ENCODE results near the gene FASN. TPM values are rescaled to one million over a fixed set of nuclear protein-coding genes. Genes with fewer than 3 reads are reported as not detected.

The FASN gene
- polyA plus RNA-seq, 1 of the 3 experiments (the other 2 are of a cell fraction) = 55.1 TPM

DNA sequence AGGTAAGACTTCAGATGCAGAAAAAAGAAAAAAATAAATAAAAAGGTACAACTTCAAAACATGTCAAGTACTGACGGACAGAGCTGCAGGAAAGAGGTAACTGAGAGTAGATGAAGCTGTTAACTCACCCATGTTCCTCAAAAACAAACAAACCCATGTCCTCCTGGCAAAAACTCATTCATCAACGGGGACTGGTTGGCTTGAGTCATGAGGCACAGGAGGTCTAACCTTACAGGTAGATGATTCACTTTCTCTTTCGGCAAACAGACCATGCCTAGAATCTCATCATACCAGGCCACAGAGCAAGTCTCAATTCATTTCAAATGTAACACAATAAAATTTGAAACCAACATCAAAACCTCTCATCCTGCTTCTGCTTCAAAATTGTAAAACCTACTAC, 12.3 kb upstream of the FASN start:
- H4K20me1 ChIP-seq (ENCODE audit: insufficient read depth) = no peaks in the 10 kb centered on the region
- no peak overlapping the region for H3K9ac ChIP-seq
- no peak overlapping the region for H3K4me2 ChIP-seq
- WGBS (ENCODE audit: low lambda C conversion rate) = 91% methylated on average over 3 of the region's 3 CpGs
- H3K27ac ChIP-seq (ENCODE audit: low read depth in 2 of 2, low read length in 1 of 2) = no peak overlapping the region
- no peaks in the 10 kb centered on the region for H3K9me2 ChIP-seq
- H3F3A ChIP-seq (replicated peaks; ENCODE audit: insufficient read depth) = peaks cover 7% of the 10 kb centered on the region
- POLR2A ChIA-PET = no interaction called here
- no peak overlapping the region for H2AFZ ChIP-seq (ENCODE audit: low read depth)
- H3K27me3 ChIP-seq (ENCODE audit: insufficient read depth) = no peaks in the 10 kb centered on the region
- no peak for DNase-seq
- peaks cover 11 to 26% of the 10 kb centered on the region in 2 experiments; a peak in 3 of 4 replicates for H3K4me1 ChIP-seq (ENCODE audit: control insufficient read depth in 1 of 2, insufficient read depth in 2 of 2, low read depth in 1 of 2, low read length in 1 of 2)
- CTCF ChIA-PET = interaction anchor here (2.0 kb wide), 1 partner anchor 80 kb away, joined by 10 read pairs; no protein-coding TSS in a partner anchor
- H3K36me3 ChIP-seq (replicated peaks in 1 of 2; ENCODE audit: control insufficient read depth in 1 of 2, insufficient read depth in 2 of 2, low read length in 1 of 2) = peaks cover 13 to 17% of the 10 kb centered on the region in 2 experiments
- H3K79me2 ChIP-seq (ENCODE audit: insufficient read depth) = no peaks in the 10 kb centered on the region
- H3K9me3 ChIP-seq = no peaks in the 10 kb centered on the region
- no peak overlapping the region for H3K4me3 ChIP-seq (ENCODE audit: low read depth in 2 of 2, low read length in 1 of 2)
- no peak for TF ChIP-seq SMC3 (IDR thresholded peaks at IDR 0.05; ENCODE audit: low read depth, low read length)

DNA sequence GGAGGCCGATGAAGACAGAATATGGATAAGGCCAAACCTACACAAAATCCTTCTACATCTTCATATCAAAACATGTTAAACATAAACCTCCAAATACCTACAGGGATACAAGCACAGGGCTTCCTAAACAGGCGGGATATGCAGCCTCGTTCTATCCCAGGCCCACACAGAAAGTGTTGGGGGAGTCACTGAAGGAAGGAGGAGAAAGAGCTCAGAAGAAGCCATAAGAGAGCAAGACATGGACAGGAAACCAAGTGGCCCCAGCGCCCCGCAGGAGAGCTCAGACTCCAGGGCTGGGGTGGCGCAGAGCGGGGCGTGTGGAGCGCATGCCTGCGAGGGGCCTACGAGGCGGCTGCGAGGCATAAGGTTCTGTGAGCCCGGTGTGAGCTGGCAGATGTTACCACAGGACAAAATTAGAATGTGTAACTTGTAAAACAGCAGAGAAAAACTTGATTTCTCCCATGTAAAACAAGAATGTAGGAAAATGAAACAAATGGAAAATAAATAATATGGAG, 11.0 kb upstream of the FASN start:
- Histone ChIP-seq H3K4me2 (no peak overlapping the region), H3K4me1 (ENCODE audit: control insufficient read depth in 1 of 2, insufficient read depth in 2 of 2, low read depth in 1 of 2, low read length in 1 of 2) (peaks cover 11 to 36% of the 10 kb centered on the region in 2 experiments; a peak in 3 of 4 replicates), H3K79me2 (ENCODE audit: insufficient read depth) (no peaks in the 10 kb centered on the region), H3K27ac (ENCODE audit: low read depth in 2 of 2, low read length in 1 of 2) (no peak overlapping the region), H2AFZ (ENCODE audit: low read depth) (no peak overlapping the region), H3K9me3 (no peaks in the 10 kb centered on the region), H3K27me3 (ENCODE audit: insufficient read depth) (no peaks in the 10 kb centered on the region), H3K9me2 (no peaks in the 10 kb centered on the region), H4K20me1 (ENCODE audit: insufficient read depth) (no peaks in the 10 kb centered on the region), H3K36me3 (replicated peaks in 1 of 2; ENCODE audit: control insufficient read depth in 1 of 2, insufficient read depth in 2 of 2, low read length in 1 of 2) (peaks cover 12 to 13% of the 10 kb centered on the region in 2 experiments), H3F3A (replicated peaks; ENCODE audit: insufficient read depth) (peaks cover 7% of the 10 kb centered on the region), H3K9ac (no peak overlapping the region), H3K4me3 (ENCODE audit: low read depth in 2 of 2, low read length in 1 of 2) (no peak overlapping the region)
- no peak for DNase-seq
- CTCF ChIA-PET = interaction anchor here (0.6 to 5.2 kb wide), 7 partner anchors 8 to 79 kb away, joined by 3 to 31 read pairs (median 4); no protein-coding TSS in a partner anchor
- POLR2A ChIA-PET = interaction anchor here (0.7 kb wide), 1 partner anchor 11 kb away, joined by 3 read pairs; no protein-coding TSS in a partner anchor
- 93% methylated on average over 14 of the region's 14 CpGs for WGBS (ENCODE audit: low lambda C conversion rate)
- TF ChIP-seq RXRA (IDR thresholded peaks at IDR 0.05; ENCODE audit: borderline replicate concordance, low read depth) (no peak), RAD21 (IDR thresholded peaks at IDR 0.05; ENCODE audit: low read length) (no peak), ELF1 (IDR thresholded peaks at IDR 0.05) (no peak), TAF1 (IDR thresholded peaks at IDR 0.05; ENCODE audit: borderline replicate concordance, low read depth, low read length) (no peak), JUND (IDR thresholded peaks at IDR 0.05) (no peak), GATA2 (CRISPR knock-in tag; IDR thresholded peaks at IDR 0.05) (no peak), RCOR1 (IDR thresholded peaks at IDR 0.05; ENCODE audit: low read length) (no peak), YY1 (IDR thresholded peaks at IDR 0.05; ENCODE audit: low read depth) (no peak), SMC3 (IDR thresholded peaks at IDR 0.05; ENCODE audit: low read depth, low read length) (no peak), MEF2A (IDR thresholded peaks at IDR 0.05; ENCODE audit: borderline replicate concordance, low read depth) (no peak), SIN3A (IDR thresholded peaks at IDR 0.05; ENCODE audit: borderline replicate concordance, low read depth, low read length) (no peak), MXI1 (IDR thresholded peaks at IDR 0.05; ENCODE audit: low read depth, low read length) (no peak), TEAD4 (IDR thresholded peaks at IDR 0.05; ENCODE audit: borderline replicate concordance, insufficient read depth) (no peak), TCF12 (IDR thresholded peaks at IDR 0.05) (no peak)
- TF ChIP-seq, protein P1, sequence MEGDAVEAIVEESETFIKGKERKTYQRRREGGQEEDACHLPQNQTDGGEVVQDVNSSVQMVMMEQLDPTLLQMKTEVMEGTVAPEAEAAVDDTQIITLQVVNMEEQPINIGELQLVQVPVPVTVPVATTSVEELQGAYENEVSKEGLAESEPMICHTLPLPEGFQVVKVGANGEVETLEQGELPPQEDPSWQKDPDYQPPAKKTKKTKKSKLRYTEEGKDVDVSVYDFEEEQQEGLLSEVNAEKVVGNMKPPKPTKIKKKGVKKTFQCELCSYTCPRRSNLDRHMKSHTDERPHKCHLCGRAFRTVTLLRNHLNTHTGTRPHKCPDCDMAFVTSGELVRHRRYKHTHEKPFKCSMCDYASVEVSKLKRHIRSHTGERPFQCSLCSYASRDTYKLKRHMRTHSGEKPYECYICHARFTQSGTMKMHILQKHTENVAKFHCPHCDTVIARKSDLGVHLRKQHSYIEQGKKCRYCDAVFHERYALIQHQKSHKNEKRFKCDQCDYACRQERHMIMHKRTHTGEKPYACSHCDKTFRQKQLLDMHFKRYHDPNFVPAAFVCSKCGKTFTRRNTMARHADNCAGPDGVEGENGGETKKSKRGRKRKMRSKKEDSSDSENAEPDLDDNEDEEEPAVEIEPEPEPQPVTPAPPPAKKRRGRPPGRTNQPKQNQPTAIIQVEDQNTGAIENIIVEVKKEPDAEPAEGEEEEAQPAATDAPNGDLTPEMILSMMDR (IDR thresholded peaks at IDR 0.05) = no peak
